H1 (cell line): ENCODE results near the gene KCNK2. TPM values are rescaled to one million over a fixed set of nuclear protein-coding genes. Genes with fewer than 3 reads are reported as not detected.
A peak's percentile ranks its signal among the peaks of the same experiment; 100 is the strongest.

Source experiments
- ASH2L ChIP-seq: fragments of 200-600, 300-600 bp; sonication (generic); IDR thresholded peaks from one replicate; pipeline ENCODE4 v1.7.1; 2017; ENCODE audit warnings: low read length
- CREB1 ChIP-seq: IDR thresholded peaks from 2 replicates; pipeline ENCODE4 v1.6.1; 2012; ENCODE audit warnings: inconsistent platforms
- CTBP2 ChIP-seq: IDR thresholded peaks from 2 replicates; pipeline ENCODE4 v1.7.0; 2011; ENCODE audit warnings: borderline replicate concordance, mild to moderate bottlenecking, moderate library complexity, mixed read lengths, low read length; ENCODE audit not compliant: insufficient read depth, insufficient read length
- HDAC6 ChIP-seq: IDR thresholded peaks from one replicate; pipeline ENCODE4 v1.7.1; 2012; ENCODE audit warnings: low read depth, mild to moderate bottlenecking, inconsistent platforms, low read length, moderate library complexity
- KDM1A ChIP-seq: fragments of 200-600, 300-600 bp; sonication (generic); IDR thresholded peaks from 2 replicates; pipeline ENCODE4 v1.7.1; 2016; ENCODE audit warnings: mild to moderate bottlenecking, low read length, borderline replicate concordance
- NRF1 ChIP-seq: IDR thresholded peaks from 2 replicates; pipeline ENCODE4 v1.6.1; 2011; ENCODE audit warnings: mild to moderate bottlenecking, low read depth, low read length, improper control_type of control experiment
- PHF8 ChIP-seq: fragments of 200-600 bp; sonication (generic); conservative IDR thresholded peaks from 2 replicates; pipeline ENCODE4 v1.7.1; 2012; ENCODE audit warnings: low read depth, mild to moderate bottlenecking, inconsistent platforms, low read length, moderate library complexity
- RAD21 ChIP-seq, 2 experiments: IDR thresholded peaks in 1 of 2; conservative IDR thresholded peaks in 1 of 2; 2 replicates each; pipeline ENCODE4 v1.6.1; 2011; ENCODE audit warnings: low read depth in 2 of 2, low read length in 2 of 2, improper control_type of control experiment in 1 of 2, inconsistent platforms in 1 of 2, mild to moderate bottlenecking in 1 of 2, moderate library complexity in 1 of 2
- RNF2 ChIP-seq: fragments of 200-900, 300-1000 bp; sonication (generic); IDR thresholded peaks from 2 replicates; pipeline ENCODE4 v1.7.1; 2016; ENCODE audit warnings: borderline replicate concordance, low read depth, mild to moderate bottlenecking, antibody characterized with exemption, low read length; ENCODE audit not compliant: poor library complexity, severe bottlenecking; ENCODE audit errors: missing control alignments
- RXRA ChIP-seq: IDR thresholded peaks from 2 replicates; pipeline ENCODE4 v1.6.1; 2011; ENCODE audit warnings: low read depth, mild to moderate bottlenecking, low read length, moderate library complexity; ENCODE audit not compliant: insufficient read depth
- polyA plus RNA-seq, 7 experiments: library from polyadenylated mRNA; depleted of rRNA in 3 of 7; stranded (reverse) in 5 of 7; unstranded in 2 of 7; fragments of >200 nt in 5 of 7; fragments of 200-250 nt in 2 of 7; gene quantifications; 1 replicate in 5 of 7; 2 replicates in 1 of 7; 4 replicates in 1 of 7; pipeline versions ENCODE4 v1.2.1 to v1.2.3, GENCODE V29; 2011 to 2013; ENCODE audit warnings: missing spikeins in 2 of 7, mixed read lengths in 2 of 7
- total RNA-seq: library from RNA; stranded (reverse); fragmentation: NEBNext Ultra II Directional; extraction: Animal tissue kit (Norgen Biotek cat#: 25700); gene quantifications from 2 replicates; pipeline ENCODE4 v1.2.1, GENCODE V29; 2021

KCNK2 gene
- total and polyA plus RNA-seq, 2 of the 8 experiments (the other 6 are each of a cell fraction or from before 2014, with no cell fraction given) = 0.59 to 1.2 TPM

DNA sequence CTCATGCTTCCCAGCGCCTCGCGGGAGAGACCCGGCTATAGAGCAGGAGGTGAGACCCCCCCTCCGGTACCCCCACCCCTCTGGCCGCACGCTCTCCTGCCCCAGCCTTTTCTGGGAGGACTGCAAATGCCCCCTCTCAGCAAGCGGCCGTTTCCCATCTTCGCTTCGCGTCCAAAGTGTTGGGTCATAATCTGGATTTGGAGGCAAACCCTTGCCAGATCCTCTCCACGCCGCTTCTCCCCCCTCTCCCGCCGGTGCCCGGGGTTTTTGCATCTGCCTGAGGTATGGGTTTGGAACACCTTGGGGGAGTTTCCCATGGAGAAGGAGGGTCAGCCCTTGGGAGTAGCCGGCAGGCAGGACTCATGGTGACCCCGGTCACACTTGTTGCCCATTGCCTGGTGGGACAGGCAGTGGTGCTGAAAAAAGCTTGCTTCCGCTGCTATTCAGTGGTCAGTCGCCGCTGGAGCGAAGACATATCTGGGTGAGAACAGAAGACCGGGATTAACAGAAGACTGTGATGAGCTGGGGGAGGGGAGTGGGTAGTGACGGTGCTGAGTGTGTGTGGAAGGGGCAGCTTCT is 935 bp downstream of the KCNK2 start (continued):
- TF ChIP-seq CTBP2 (peak; percentile 39), PHF8 (no peak), RAD21 (IDR thresholded peaks at IDR 0.05 in 1 of 2, conservative IDR thresholded peaks at IDR 0.05 in 1 of 2; ENCODE audit: low read depth in 2 of 2, low read length in 2 of 2) (no peak), NRF1 (no peak), HDAC6 (no peak), CREB1 (no peak), RXRA (no peak), ASH2L (no peak), RNF2 (peak; percentile 50), KDM1A (no peak)
